ENCODE measurements around the gene RAB34. TPM values are rescaled to one million over a fixed set of nuclear protein-coding genes. Genes with fewer than 3 reads are reported as not detected.

RAB34 gene
- total RNA-seq, 1 experiment from 2014 or later = 189 TPM

DNA sequence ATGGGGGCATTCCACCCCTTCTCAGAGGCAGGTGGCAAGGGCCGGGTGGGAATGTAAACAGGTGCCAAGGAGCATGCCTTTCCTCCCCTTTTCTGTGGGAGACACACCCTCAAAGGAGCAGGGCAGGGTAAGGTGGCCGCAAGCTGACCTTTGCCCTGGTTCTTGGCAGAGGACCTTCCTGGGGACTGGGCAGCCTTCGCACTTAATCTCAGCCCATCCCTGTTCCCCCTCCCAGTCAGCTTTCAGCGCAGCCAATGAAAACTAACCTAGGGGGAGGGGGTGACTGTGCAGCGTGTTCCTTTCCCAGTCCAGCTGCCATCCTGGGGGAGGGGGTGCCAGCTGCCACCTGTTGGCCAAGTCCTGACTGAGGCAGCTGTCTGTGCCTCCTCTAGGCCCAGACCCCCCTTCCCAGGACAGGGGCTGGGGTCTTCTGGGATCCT lies 29.0 kb upstream of the RAB34 start:
- Histone ChIP-seq H3K4ac (ENCODE audit: low read depth, low read length) (no peak overlapping the region), H2BK12ac (ENCODE audit: insufficient read length, low read depth, low read length) (no peak overlapping the region), H3K79me1 (ENCODE audit: insufficient read depth, low read depth, low read length, poor library complexity, severe bottlenecking) (no peaks in the 10 kb centered on the region), H3K18ac (ENCODE audit: insufficient read length, low read depth, low read length) (no peak overlapping the region), H2AFZ (ENCODE audit: low read length) (no peak overlapping the region), H2AK5ac (ENCODE audit: insufficient read length, low read length) (no peak overlapping the region), H3K9ac (ENCODE audit: extremely low read depth, insufficient read length, low read length) (no peak overlapping the region), H3T11ph (ENCODE audit: low read length) (no peak overlapping the region), H2BK120ac (ENCODE audit: low read depth, low read length, poor library complexity, severe bottlenecking) (no peak overlapping the region), H3K23me2 (ENCODE audit: insufficient read length, low read depth, low read length, poor library complexity, severe bottlenecking) (peaks cover 15% of the 10 kb centered on the region), H3K14ac (ENCODE audit: insufficient read depth, low read length) (no peak overlapping the region), H2BK20ac (ENCODE audit: low read depth, low read length, poor library complexity, severe bottlenecking) (no peak overlapping the region), H2BK15ac (ENCODE audit: low read depth, low read length) (no peak overlapping the region), H3K4me2 (ENCODE audit: insufficient read depth, insufficient read length, low read length) (peak overlapping the region; percentile 84), H4K20me1 (ENCODE audit: control insufficient read depth, insufficient read depth, insufficient read length) (no peaks in the 10 kb centered on the region), H3K79me2 (ENCODE audit: insufficient read depth, low read length) (peaks cover 16% of the 10 kb centered on the region; the same call in 1 of the 2 replicates), H3K56ac (ENCODE audit: insufficient read length, low read depth, low read length) (no peak overlapping the region), H3K4me1 (ENCODE audit: insufficient read depth, low read length) (peaks cover 5% of the 10 kb centered on the region; the same call in 1 of the 2 replicates), H3K27me3 (ENCODE audit: insufficient read depth, low read length) (no peaks in the 10 kb centered on the region), H4K91ac (ENCODE audit: insufficient read length, low read depth, low read length) (no peak overlapping the region), H4K8ac (replicated peaks; ENCODE audit: insufficient read length, low read depth, low read length) (no peak overlapping the region), H4K5ac (ENCODE audit: insufficient read length, low read depth, low read length) (no peak overlapping the region), H2BK5ac (ENCODE audit: insufficient read length, low read length) (no peak overlapping the region), H3K27ac (ENCODE audit: insufficient read length, low read depth, low read length) (no peak overlapping the region), H3K9me3 (ENCODE audit: control insufficient read depth, low read depth, low read length) (no peaks in the 10 kb centered on the region), H3K23ac (ENCODE audit: insufficient read length, low read depth, low read length) (no peak overlapping the region)
- no peak for TF ChIP-seq CTCF (conservative IDR thresholded peaks at IDR 0.05)
- Mint-ChIP-seq H3K36me3 (ENCODE audit: insufficient read depth in 1 of 3, low read depth in 3 of 3) (peaks cover 42 to 67% (median 43%) of the 10 kb centered on the region in 3 experiments; a peak in 6 of 7 replicates), H3K4me3 (peak overlapping the region; percentile 87 to 93), H3K9me3 (no peaks in the 10 kb centered on the region), H3K4me1 (peaks cover 17 to 34% of the 10 kb centered on the region in 2 experiments), H3K27me3 (ENCODE audit: low read depth) (no peaks in the 10 kb centered on the region; the same call in none of the 2 replicates), H3K27ac (peak overlapping the region; percentile 67 to 90 (median 79); a peak in 4 of 7 replicates)
- no CpG with 5 or more reads among the region's 5 CpGs for WGBS (ENCODE audit: extremely low coverage, insufficient read length, low lambda C conversion rate)
- DNase-seq = peak; percentile 78

Data from H9 (cell line).